ENCODE measurements around the gene OXLD1. TPM values are rescaled to one million over a fixed set of nuclear protein-coding genes. Genes with fewer than 3 reads are reported as not detected.

Gene OXLD1
- 7.5 TPM for total RNA-seq
- polyA plus RNA-seq: 47.9 TPM

DNA sequence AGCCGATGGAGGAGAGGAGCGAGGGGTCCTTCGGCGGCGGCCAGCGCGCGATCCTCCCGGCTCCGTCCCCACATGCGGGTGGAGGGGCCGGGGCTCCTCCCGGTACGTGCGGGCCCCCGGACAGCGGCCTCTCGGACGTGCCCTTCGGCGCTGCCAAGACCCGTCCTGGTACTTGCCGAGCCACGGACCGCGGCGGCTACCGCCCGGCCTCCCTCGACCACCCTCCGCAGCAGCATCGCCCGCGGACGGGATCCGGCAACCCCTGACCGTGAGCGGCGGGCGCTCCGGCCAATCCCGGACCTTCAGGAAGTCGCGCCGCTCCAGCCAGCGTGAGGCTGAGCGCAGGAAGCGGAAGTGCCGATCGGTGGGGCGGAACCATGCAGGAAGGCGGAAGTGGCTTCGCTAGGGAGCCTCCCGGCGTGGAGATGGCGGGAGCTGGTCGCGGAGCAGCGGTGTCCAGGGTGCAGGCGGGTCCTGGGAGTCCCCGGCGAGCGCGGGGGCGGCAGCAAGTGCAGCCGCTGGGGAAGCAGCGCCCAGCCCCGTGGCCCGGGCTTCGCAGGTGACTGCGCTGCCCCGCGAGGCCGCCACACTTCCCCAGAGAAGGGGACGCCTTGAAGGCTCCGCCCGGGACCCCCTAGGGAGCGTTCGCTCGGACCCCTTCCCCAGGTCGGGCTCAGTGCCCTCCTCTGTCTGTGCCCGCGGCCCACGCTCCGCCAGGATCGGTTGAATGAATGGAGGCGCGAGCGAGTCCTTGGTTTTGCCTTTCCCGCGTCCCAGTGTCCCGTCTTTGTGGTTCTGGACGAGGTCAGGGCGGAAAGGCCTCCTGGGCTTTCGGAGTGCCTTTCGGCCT, at the start of gene OXLD1, which contains the start of gene CCDC137:
Gene OXLD1 (minus strand): TSS at position 264 of the 850 bp plus-strand sequence. CDS start 28 bp downstream, at position 236.
Gene CCDC137 (plus strand): TSS at position 396 of the 850 bp plus-strand sequence. CDS start 30 bp downstream, at position 426.
- peak within 1 kb of the TSS; percentile 81 for H3K4me3 ChIP-seq (ENCODE audit: low read depth, low read length)
- H3K4me1 ChIP-seq (ENCODE audit: insufficient read depth): peaks cover 2% of the 10 kb centered on the region
- H3K27ac ChIP-seq (ENCODE audit: low read depth): peak within 1 kb of the TSS; percentile 71
- WGBS: under 1% methylated on average over 96 of the region's 96 CpGs
- no peaks in the 10 kb centered on the region for H3K36me3 ChIP-seq (ENCODE audit: insufficient read depth)
- DNase-seq (ENCODE audit: extremely low spot score): peak; percentile 82

DNA sequence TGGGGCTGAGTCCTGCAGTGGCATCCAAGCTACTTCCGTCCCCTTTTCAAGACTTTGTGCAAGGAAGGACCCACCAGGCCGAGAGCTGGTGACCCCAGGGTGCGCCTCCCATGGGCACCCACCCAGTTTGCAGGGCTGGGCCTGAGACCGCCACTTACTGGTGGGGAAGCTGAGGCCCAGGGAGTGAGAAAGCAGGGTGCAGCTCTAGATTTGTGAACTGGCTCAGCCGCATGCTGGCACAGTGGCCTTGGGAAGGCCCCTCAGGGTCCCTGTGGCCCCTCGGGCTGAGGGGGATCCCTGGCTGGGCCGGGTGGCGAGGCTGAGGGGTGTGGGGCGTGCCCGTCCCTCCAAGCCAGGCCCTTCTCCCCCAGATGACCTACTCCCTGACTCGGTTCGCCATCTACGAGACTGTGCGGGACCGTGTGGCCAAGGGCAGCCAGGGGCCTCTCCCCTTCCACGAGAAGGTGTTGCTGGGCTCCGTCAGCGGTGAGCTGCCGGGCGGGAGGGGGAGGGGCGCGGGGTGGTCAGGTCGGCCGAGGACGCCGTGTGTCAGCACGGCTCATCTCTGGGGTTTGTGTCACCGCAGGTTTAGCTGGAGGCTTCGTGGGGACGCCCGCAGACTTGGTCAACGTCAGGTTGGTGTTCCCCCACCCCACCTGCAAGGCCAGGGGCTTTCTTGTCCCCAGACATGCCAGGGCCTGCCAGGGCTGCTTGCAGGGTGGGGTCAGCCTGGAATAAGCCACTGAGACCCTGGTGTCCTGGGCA, 48.9 kb upstream of the OXLD1 start:
- H3K27ac ChIP-seq (ENCODE audit: low read depth): no peak overlapping the region

GRCh38 chr17:81714412-81715106, 48.2 kb upstream of the OXLD1 start:
- Histone ChIP-seq H3K4me1 (ENCODE audit: insufficient read depth) (no peaks in the 10 kb centered on the region), H3K27ac (ENCODE audit: low read depth) (no peak overlapping the region), H3K36me3 (ENCODE audit: insufficient read depth) (no peaks in the 10 kb centered on the region), H3K4me3 (ENCODE audit: low read depth, low read length) (no peak overlapping the region)
- DNase-seq (ENCODE audit: extremely low spot score): no peak
- WGBS: 94% methylated on average over 39 of the region's 39 CpGs

More for the DNA sequence above, 48.9 kb upstream of the OXLD1 start:
- no peak overlapping the region for H3K4me3 ChIP-seq (ENCODE audit: low read depth, low read length)
- no peak for DNase-seq (ENCODE audit: extremely low spot score)
- no peaks in the 10 kb centered on the region for H3K4me1 ChIP-seq (ENCODE audit: insufficient read depth)
- WGBS: 87% methylated on average over 32 of the region's 32 CpGs
- H3K36me3 ChIP-seq (ENCODE audit: insufficient read depth): no peaks in the 10 kb centered on the region

GRCh38 chr17:81713556-81714411, 47.4 kb upstream of the OXLD1 start:
- Histone ChIP-seq H3K4me1 (ENCODE audit: insufficient read depth) (no peaks in the 10 kb centered on the region), H3K27ac (ENCODE audit: low read depth) (no peak overlapping the region), H3K4me3 (ENCODE audit: low read depth, low read length) (no peak overlapping the region), H3K36me3 (ENCODE audit: insufficient read depth) (no peaks in the 10 kb centered on the region)
- 68% methylated on average over 36 of the region's 36 CpGs for WGBS
- DNase-seq (ENCODE audit: extremely low spot score): no peak

DNA sequence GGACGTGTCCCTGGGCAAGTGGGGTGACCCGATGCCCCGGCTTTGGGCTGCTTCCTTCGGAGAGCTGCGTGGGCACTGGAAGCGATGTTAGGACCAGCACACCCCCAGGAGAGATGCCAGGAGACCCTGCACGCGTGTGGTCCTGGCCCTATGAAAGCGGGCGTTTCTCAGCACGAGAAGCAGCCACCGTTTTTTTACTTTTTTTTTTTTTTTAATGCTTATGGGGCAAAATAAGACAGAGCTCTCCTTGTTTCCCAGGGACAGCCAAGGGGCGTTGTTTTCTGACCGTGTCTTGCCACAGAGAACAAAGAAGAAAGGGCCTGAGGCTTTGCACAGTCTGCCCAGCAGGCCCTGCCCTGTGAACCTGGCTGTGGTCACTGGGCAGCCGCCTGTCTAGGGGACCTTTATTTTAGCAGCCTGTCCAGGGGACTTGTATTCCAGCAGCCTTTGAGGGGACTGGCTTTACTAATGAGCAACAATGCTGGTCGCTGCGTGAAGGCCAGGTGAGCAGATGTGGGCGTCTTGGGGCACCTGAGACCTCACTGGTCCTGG, 46.7 kb upstream of the OXLD1 start:
- Histone ChIP-seq H3K36me3 (ENCODE audit: insufficient read depth) (no peaks in the 10 kb centered on the region), H3K4me3 (ENCODE audit: low read depth, low read length) (peak overlapping the region; percentile 80), H3K4me1 (ENCODE audit: insufficient read depth) (no peaks in the 10 kb centered on the region), H3K27ac (ENCODE audit: low read depth) (no peak overlapping the region)
- WGBS: 33% methylated on average over 18 of the region's 18 CpGs
- no peak for DNase-seq (ENCODE audit: extremely low spot score)

GRCh38 chr17:81712468-81713003, 46.1 kb upstream of the OXLD1 start:
- no peak overlapping the region for H3K27ac ChIP-seq (ENCODE audit: low read depth)
- WGBS: 2% methylated on average over 41 of the region's 41 CpGs
- no peaks in the 10 kb centered on the region for H3K4me1 ChIP-seq (ENCODE audit: insufficient read depth)
- peak overlapping the region; percentile 80 for H3K4me3 ChIP-seq (ENCODE audit: low read depth, low read length)
- no peak for DNase-seq (ENCODE audit: extremely low spot score)
- no peaks in the 10 kb centered on the region for H3K36me3 ChIP-seq (ENCODE audit: insufficient read depth)

GRCh38 chr17:81711814-81712467, 45.5 kb upstream of the OXLD1 start, which contains the start of gene SLC25A10:
Gene SLC25A10, plus strand, starts transcription at chr17:81712284. Its CDS starts 143 bp downstream, at chr17:81712427.
- no peak within 1 kb of the TSS for H3K27ac ChIP-seq (ENCODE audit: low read depth)
- WGBS: under 1% methylated on average over 89 of the region's 89 CpGs
- H3K4me1 ChIP-seq (ENCODE audit: insufficient read depth): no peaks in the 10 kb centered on the region
- H3K4me3 ChIP-seq (ENCODE audit: low read depth, low read length): peak within 1 kb of the TSS; percentile 80
- DNase-seq (ENCODE audit: extremely low spot score): no peak
- H3K36me3 ChIP-seq (ENCODE audit: insufficient read depth): peaks cover 2% of the 10 kb centered on the region

DNA sequence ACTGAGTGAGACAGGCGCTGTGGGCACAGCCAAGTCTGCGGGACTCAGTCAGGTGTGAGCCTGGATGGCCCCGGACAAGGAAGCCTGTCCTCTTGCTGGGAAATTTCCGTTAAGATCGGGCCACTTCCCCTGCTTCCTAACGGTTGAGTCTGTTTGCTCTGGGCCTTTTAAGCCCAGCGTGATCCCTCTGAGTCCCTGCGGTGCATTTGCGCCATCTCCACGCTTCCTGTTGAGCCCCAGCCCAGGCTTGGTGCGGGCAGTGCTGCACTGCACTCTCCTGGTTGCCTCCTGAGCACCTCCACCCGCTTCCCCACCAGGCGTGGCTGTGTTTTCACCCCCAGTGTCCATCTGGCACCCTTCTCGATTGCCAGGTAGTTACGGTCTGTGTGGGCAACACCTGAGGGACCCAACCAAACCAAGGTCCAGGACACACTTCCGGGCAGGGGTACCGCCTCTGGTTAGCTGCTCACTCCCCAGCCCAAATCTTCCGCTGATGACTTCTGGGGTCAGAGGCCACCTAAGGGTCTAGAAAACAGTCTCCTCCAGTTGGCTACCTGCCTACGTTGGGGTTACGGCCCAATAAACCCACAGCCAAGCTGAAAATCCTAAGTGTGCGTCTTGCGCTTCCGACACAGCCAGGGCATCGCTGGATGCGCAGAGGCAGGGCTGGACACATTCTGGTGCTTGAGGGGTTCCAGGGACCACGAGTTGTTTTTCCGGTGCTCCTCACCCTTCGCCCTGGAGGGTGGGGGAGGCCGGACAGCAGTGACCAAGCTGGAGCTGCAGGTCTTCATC, 44.3 kb upstream of the OXLD1 start:
- H3K4me1 ChIP-seq (ENCODE audit: insufficient read depth): no peaks in the 10 kb centered on the region
- no peak overlapping the region for H3K4me3 ChIP-seq (ENCODE audit: low read depth, low read length)
- no peak overlapping the region for H3K27ac ChIP-seq (ENCODE audit: low read depth)
- DNase-seq (ENCODE audit: extremely low spot score): no peak
- WGBS: 6% methylated on average over 29 of the region's 29 CpGs
- peaks cover 2% of the 10 kb centered on the region for H3K36me3 ChIP-seq (ENCODE audit: insufficient read depth)

GRCh38 chr17:81708739-81709185, 42.4 kb upstream of the OXLD1 start:
- no peaks in the 10 kb centered on the region for H3K4me1 ChIP-seq (ENCODE audit: insufficient read depth)
- WGBS: 85% methylated on average over 17 of the region's 17 CpGs
- no peak overlapping the region for H3K27ac ChIP-seq (ENCODE audit: low read depth)
- H3K4me3 ChIP-seq (ENCODE audit: low read depth, low read length): no peak overlapping the region
- H3K36me3 ChIP-seq (ENCODE audit: insufficient read depth): peaks cover 2% of the 10 kb centered on the region
- no peak for DNase-seq (ENCODE audit: extremely low spot score)

- H3K4me3 ChIP-seq (ENCODE audit: low read depth, low read length): no peak overlapping the region
- no peaks in the 10 kb centered on the region for H3K4me1 ChIP-seq (ENCODE audit: insufficient read depth)
- DNase-seq (ENCODE audit: extremely low spot score): no peak
- H3K27ac ChIP-seq (ENCODE audit: low read depth): no peak overlapping the region
- 83% methylated on average over 25 of the region's 25 CpGs for WGBS
- peaks cover 2% of the 10 kb centered on the region for H3K36me3 ChIP-seq (ENCODE audit: insufficient read depth)
These were observed 41.6 kb upstream of the OXLD1 start for GRCh38 chr17:81707725-81708646.

Measured in urinary bladder (tissue), 4 donors.